GM12878 (cell line): Measurements from ENCODE around the gene KCNK4. TPM values are rescaled to one million over a fixed set of nuclear protein-coding genes. Genes with fewer than 3 reads are reported as not detected.

Experiments
- BRCA1 ChIP-seq: IDR thresholded peaks from 2 replicates; pipeline ENCODE4 v1.6.1; 2011; ENCODE audit warnings: low read depth, low read length, improper control_type of control experiment
- CBX5 ChIP-seq: sonication (generic); IDR thresholded peaks from 2 replicates; pipeline ENCODE4 v1.6.1; 2016; ENCODE audit warnings: low read depth, moderate library complexity, mild to moderate bottlenecking, inconsistent platforms
- CHD4 ChIP-seq: fragments of 200-600 bp; sonication (generic); IDR thresholded peaks from 2 replicates; pipeline ENCODE4 v1.6.1; 2016; ENCODE audit warnings: mild to moderate bottlenecking
- EP300 ChIP-seq, 2 experiments: fragments of 150-350 bp in 1 of 2; IDR thresholded peaks; 2 replicates each; pipeline ENCODE4 v1.6.1; 2011 to 2012; ENCODE audit warnings: low read depth in 2 of 2, low read length in 2 of 2, borderline replicate concordance in 1 of 2, improper control_type of control experiment in 1 of 2, inconsistent platforms in 1 of 2; ENCODE audit not compliant: control insufficient read depth in 1 of 2
- IKZF2 ChIP-seq, 2 experiments: fragments of 450-650 bp; IDR thresholded peaks; 2 replicates each; pipeline ENCODE4 v1.6.1; 2017; ENCODE audit warnings: mild to moderate bottlenecking in 2 of 2, moderate library complexity in 2 of 2
- IRF4 ChIP-seq: IDR thresholded peaks from 2 replicates; pipeline ENCODE4 v1.6.1; 2011; ENCODE audit warnings: low read depth, low read length
- JUND ChIP-seq: IDR thresholded peaks from 2 replicates; pipeline ENCODE4 v1.6.1; 2012; ENCODE audit warnings: low read depth, mild to moderate bottlenecking, low read length, improper control_type of control experiment, moderate library complexity
- KLF5 ChIP-seq: fragments of 450-650 bp; IDR thresholded peaks from 2 replicates; pipeline ENCODE4 v1.6.1; 2014; ENCODE audit warnings: mild to moderate bottlenecking; ENCODE audit not compliant: partially characterized antibody
- MEF2B ChIP-seq: fragments of 450-650 bp; IDR thresholded peaks from 2 replicates; pipeline ENCODE4 v1.6.1; 2018; ENCODE audit warnings: mild to moderate bottlenecking, moderate library complexity; ENCODE audit not compliant: partially characterized antibody, poor library complexity, severe bottlenecking
- MXI1 ChIP-seq: fragments of 150-350 bp; IDR thresholded peaks from 2 replicates; pipeline ENCODE4 v1.6.1; 2011; ENCODE audit warnings: low read depth, mild to moderate bottlenecking, inconsistent platforms, low read length, improper control_type of control experiment
- NR2F1 ChIP-seq: fragments of 450-650 bp; conservative IDR thresholded peaks from 2 replicates; pipeline ENCODE4 v1.6.1; 2017; ENCODE audit warnings: mild to moderate bottlenecking
- PAX8 ChIP-seq: fragments of 450-650 bp; IDR thresholded peaks from 2 replicates; pipeline ENCODE4 v1.6.1; 2017; ENCODE audit warnings: mild to moderate bottlenecking, moderate library complexity
- RUNX3 ChIP-seq: IDR thresholded peaks from 2 replicates; pipeline ENCODE4 v1.6.1; 2012; ENCODE audit warnings: low read length, inconsistent platforms
- TAF1 ChIP-seq: IDR thresholded peaks from 2 replicates; pipeline ENCODE4 v1.6.1; 2011; ENCODE audit warnings: mild to moderate bottlenecking, low read depth, low read length, borderline replicate concordance
- WRNIP1 ChIP-seq: IDR thresholded peaks from 2 replicates; pipeline ENCODE4 v1.6.1; 2011; ENCODE audit warnings: low read depth, low read length, improper control_type of control experiment, borderline replicate concordance
- polyA plus RNA-seq, 11 experiments: library from polyadenylated mRNA; depleted of rRNA in 4 of 11; unstranded in 6 of 11; stranded (reverse) in 5 of 11; fragments of >200 nt; fragmentation: Nextera tagmentation in 4 of 11; fragmentation: Illumina TruSeq in 1 of 11; extraction: Ambion mirVana in 4 of 11; extraction: Trizol in 1 of 11; gene quantifications; 1 replicate in 1 of 11; 2 replicates in 10 of 11; pipeline versions ENCODE4 v1.2.1 to v1.2.3, GENCODE V29; 2011 to 2016; ENCODE audit warnings: inconsistent platforms in 2 of 11, missing spikeins in 2 of 11, low read depth in 1 of 11
- total RNA-seq, 4 experiments: library from RNA; depleted of rRNA in 3 of 4; stranded (reverse); fragments of >200 nt in 3 of 4; fragmentation: Illumina TruSeq in 1 of 4; extraction: Trizol in 1 of 4; gene quantifications; 2 replicates each; pipeline versions ENCODE4 v1.2.1 to v1.2.3, GENCODE V29; 2013 to 2021
- TF ChIP-seq, protein P1 (sequence below): IDR thresholded peaks from 2 replicates; pipeline ENCODE4 v1.6.1; 2012; ENCODE audit warnings: improper control_type of control experiment, low read depth, low read length; ENCODE audit not compliant: insufficient replicate concordance
- TF ChIP-seq, protein P2 (sequence below): IDR thresholded peaks from 2 replicates; pipeline ENCODE4 v1.6.1; 2012; ENCODE audit warnings: low read depth, low read length, improper control_type of control experiment
- TF ChIP-seq, protein P3 (sequence below): fragments of 450-650 bp; IDR thresholded peaks from 2 replicates; pipeline ENCODE4 v1.6.1; 2018; ENCODE audit warnings: borderline replicate concordance, mild to moderate bottlenecking; ENCODE audit not compliant: partially characterized antibody
- TF ChIP-seq, protein P4 (sequence below): fragments of 450-650 bp; IDR thresholded peaks from 2 replicates; pipeline ENCODE4 v1.6.1; 2014; ENCODE audit warnings: mild to moderate bottlenecking

The KCNK4 gene
- total and polyA plus RNA-seq, 10 of the 15 experiments (the other 5 are each of a cell fraction or from before 2014, with no cell fraction given), result 0.04 TPM; not detected in 9

DNA sequence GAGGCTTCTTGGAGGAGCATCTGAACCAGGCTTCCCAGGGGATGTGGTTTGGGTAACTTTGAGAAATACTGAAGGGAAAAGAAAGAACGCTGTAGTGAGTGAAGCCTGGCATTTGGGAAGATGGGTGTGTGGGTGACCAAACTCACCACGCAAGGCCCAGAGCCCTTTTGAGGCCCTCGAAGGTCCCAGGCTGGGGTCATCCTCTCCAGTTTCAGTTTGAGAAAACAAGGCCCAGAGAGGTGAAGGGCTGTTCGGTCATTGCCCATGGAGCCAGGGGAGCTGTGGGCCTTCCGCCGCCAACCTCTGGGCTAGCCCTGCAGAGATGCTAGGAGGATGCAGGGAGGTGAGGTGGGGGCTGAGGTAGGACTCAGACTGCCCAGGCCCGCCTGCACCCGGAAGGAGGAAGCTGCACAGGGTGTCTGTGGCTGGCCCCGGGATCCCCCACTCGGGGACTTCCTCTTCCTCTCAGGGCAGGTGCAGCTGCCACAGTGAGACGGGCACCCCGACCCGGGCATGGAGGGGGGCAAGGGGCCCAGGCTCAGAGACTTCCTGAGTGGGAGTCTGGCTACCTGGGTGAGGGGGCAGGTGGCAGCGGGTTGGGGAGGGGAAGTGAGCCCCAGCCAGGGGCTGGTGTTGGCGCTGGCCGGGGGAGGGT, 48.8 kb downstream of the KCNK4 start, which contains the start of gene CCDC88B (continued):
- TF ChIP-seq MEF2B (peak; percentile 34), WRNIP1 (no peak), RUNX3 (peak; percentile 70), EP300 (IDR thresholded peaks at IDR 0.05; ENCODE audit: borderline replicate concordance in 1 of 2, control insufficient read depth in 1 of 2, low read depth in 2 of 2, low read length in 2 of 2) (peak in 1 of 2 experiments; percentile 40; a peak in 1 of 4 replicates), NR2F1 (peak; percentile 86), KLF5 (no peak), JUND (no peak), IKZF2 (IDR thresholded peaks at IDR 0.05) (peak; percentile 29 to 63; a peak in 3 of 4 replicates), MXI1 (0 out of 2 replicates have a peak, but pooled peaks have one; percentile 37), TAF1 (0 out of 2 replicates have a peak, but pooled peaks have one; percentile 22), CHD4 (no peak), IRF4 (no peak), CBX5 (no peak), BRCA1 (no peak), PAX8 (no peak)
- TF ChIP-seq, protein P1, sequence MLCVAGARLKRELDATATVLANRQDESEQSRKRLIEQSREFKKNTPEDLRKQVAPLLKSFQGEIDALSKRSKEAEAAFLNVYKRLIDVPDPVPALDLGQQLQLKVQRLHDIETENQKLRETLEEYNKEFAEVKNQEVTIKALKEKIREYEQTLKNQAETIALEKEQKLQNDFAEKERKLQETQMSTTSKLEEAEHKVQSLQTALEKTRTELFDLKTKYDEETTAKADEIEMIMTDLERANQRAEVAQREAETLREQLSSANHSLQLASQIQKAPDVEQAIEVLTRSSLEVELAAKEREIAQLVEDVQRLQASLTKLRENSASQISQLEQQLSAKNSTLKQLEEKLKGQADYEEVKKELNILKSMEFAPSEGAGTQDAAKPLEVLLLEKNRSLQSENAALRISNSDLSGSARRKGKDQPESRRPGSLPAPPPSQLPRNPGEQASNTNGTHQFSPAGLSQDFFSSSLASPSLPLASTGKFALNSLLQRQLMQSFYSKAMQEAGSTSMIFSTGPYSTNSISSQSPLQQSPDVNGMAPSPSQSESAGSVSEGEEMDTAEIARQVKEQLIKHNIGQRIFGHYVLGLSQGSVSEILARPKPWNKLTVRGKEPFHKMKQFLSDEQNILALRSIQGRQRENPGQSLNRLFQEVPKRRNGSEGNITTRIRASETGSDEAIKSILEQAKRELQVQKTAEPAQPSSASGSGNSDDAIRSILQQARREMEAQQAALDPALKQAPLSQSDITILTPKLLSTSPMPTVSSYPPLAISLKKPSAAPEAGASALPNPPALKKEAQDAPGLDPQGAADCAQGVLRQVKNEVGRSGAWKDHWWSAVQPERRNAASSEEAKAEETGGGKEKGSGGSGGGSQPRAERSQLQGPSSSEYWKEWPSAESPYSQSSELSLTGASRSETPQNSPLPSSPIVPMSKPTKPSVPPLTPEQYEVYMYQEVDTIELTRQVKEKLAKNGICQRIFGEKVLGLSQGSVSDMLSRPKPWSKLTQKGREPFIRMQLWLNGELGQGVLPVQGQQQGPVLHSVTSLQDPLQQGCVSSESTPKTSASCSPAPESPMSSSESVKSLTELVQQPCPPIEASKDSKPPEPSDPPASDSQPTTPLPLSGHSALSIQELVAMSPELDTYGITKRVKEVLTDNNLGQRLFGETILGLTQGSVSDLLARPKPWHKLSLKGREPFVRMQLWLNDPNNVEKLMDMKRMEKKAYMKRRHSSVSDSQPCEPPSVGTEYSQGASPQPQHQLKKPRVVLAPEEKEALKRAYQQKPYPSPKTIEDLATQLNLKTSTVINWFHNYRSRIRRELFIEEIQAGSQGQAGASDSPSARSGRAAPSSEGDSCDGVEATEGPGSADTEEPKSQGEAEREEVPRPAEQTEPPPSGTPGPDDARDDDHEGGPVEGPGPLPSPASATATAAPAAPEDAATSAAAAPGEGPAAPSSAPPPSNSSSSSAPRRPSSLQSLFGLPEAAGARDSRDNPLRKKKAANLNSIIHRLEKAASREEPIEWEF, result no peak
- TF ChIP-seq, protein P2, sequence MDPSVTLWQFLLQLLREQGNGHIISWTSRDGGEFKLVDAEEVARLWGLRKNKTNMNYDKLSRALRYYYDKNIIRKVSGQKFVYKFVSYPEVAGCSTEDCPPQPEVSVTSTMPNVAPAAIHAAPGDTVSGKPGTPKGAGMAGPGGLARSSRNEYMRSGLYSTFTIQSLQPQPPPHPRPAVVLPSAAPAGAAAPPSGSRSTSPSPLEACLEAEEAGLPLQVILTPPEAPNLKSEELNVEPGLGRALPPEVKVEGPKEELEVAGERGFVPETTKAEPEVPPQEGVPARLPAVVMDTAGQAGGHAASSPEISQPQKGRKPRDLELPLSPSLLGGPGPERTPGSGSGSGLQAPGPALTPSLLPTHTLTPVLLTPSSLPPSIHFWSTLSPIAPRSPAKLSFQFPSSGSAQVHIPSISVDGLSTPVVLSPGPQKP, result no peak
- TF ChIP-seq, protein P3, sequence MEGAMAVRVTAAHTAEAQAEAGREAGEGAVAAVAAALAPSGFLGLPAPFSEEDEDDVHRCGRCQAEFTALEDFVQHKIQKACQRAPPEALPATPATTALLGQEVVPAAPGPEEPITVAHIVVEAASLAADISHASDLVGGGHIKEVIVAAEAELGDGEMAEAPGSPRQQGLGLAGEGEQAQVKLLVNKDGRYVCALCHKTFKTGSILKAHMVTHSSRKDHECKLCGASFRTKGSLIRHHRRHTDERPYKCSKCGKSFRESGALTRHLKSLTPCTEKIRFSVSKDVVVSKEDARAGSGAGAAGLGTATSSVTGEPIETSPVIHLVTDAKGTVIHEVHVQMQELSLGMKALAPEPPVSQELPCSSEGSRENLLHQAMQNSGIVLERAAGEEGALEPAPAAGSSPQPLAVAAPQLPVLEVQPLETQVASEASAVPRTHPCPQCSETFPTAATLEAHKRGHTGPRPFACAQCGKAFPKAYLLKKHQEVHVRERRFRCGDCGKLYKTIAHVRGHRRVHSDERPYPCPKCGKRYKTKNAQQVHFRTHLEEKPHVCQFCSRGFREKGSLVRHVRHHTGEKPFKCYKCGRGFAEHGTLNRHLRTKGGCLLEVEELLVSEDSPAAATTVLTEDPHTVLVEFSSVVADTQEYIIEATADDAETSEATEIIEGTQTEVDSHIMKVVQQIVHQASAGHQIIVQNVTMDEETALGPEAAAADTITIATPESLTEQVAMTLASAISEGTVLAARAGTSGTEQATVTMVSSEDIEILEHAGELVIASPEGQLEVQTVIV, result peak; percentile 63
- TF ChIP-seq, protein P4, sequence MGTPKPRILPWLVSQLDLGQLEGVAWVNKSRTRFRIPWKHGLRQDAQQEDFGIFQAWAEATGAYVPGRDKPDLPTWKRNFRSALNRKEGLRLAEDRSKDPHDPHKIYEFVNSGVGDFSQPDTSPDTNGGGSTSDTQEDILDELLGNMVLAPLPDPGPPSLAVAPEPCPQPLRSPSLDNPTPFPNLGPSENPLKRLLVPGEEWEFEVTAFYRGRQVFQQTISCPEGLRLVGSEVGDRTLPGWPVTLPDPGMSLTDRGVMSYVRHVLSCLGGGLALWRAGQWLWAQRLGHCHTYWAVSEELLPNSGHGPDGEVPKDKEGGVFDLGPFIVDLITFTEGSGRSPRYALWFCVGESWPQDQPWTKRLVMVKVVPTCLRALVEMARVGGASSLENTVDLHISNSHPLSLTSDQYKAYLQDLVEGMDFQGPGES, result no peak
